NT2/D1 (cell line): ENCODE results near the gene FEZ2.

Source experiments
- YY1 ChIP-seq: IDR thresholded peaks from 2 replicates; pipeline ENCODE4 v1.6.1; 2011; ENCODE audit not compliant: insufficient read length, insufficient read depth
- ZNF274 ChIP-seq: IDR thresholded peaks from 2 replicates; pipeline ENCODE4 v1.6.1; 2011; ENCODE audit warnings: mild to moderate bottlenecking, low read depth, low read length

GRCh38 chr2:36596397-36596796 is 1.6 kb downstream of the FEZ2 start:
- no peak for TF ChIP-seq YY1
- TF ChIP-seq ZNF274: no peak
